Heart left ventricle (tissue), 13 donors: ENCODE measurements around the gene IRF1.

Experiments
- POLR2A ChIP-seq, 2 donors: fragments of 450-650 bp; IDR thresholded peaks; one replicate each; pipeline ENCODE4 v1.6.1; 2017; ENCODE audit warnings: antibody characterized with exemption in 2 of 2, mild to moderate bottlenecking in 2 of 2, moderate library complexity in 2 of 2
- TF ChIP-seq, protein P1 (sequence below), 12 donors: fragments of 200-600 bp; sonication (generic) in 4 of 12; IDR thresholded peaks; one replicate each; pipeline versions ENCODE4 v1.5.0 to v1.8.0; 2018 to 2022; ENCODE audit warnings: antibody characterized with exemption in 12 of 12, mild to moderate bottlenecking in 5 of 12
- donor health status: ischemic (EF 13 %, LVEDD 7.1; RV severe dilation, severe dysfunction).
- donor health status: DM: no; HTN: yes; CAD: no.
- donor health status: DM: no; HTN: no; CAD: no.
- donor health status: ischemic (EF 25% LVEDD 6.9; RV normal size, moderate dysfunction).
- donor health status: ischemic (EF 25% LVEDD 5.7; RV mildly dilated, moderate dysfunction).
- donor health status: ischemic (EF 35%, LVEDD 5.7; RV mildly dilated, moderate dysfunction).
- donor health status: nonischemic (EF 11% LVEDD 7.7; RV severe dilation, severe dysfunction).
- donor health status: DM: yes; HTN: yes; CAD: no.
- donor health status: PGD.
- donor health status: ischemic (EF 29% LVEDD 5.4; RV normal size, mild dysfunction).
- donor health status: nonischemic (EF 23%, LVEDD 6.1; RV moderate dilation, normal function).

- TF ChIP-seq, protein P1, sequence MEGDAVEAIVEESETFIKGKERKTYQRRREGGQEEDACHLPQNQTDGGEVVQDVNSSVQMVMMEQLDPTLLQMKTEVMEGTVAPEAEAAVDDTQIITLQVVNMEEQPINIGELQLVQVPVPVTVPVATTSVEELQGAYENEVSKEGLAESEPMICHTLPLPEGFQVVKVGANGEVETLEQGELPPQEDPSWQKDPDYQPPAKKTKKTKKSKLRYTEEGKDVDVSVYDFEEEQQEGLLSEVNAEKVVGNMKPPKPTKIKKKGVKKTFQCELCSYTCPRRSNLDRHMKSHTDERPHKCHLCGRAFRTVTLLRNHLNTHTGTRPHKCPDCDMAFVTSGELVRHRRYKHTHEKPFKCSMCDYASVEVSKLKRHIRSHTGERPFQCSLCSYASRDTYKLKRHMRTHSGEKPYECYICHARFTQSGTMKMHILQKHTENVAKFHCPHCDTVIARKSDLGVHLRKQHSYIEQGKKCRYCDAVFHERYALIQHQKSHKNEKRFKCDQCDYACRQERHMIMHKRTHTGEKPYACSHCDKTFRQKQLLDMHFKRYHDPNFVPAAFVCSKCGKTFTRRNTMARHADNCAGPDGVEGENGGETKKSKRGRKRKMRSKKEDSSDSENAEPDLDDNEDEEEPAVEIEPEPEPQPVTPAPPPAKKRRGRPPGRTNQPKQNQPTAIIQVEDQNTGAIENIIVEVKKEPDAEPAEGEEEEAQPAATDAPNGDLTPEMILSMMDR (IDR thresholded peaks at IDR 0.05), result no peak
- TF ChIP-seq POLR2A (IDR thresholded peaks at IDR 0.05), result no peak
Observed at GRCh38 chr5:132501629-132501956, 11.0 kb upstream of the IRF1 start.
